Measurements from ENCODE around the gene PDE3A. TPM values are rescaled to one million over a fixed set of nuclear protein-coding genes. Genes with fewer than 3 reads are reported as not detected.
"Not testable (repeated sequence)": the region's sequence is repeated elsewhere in the genome, so short reads cannot be mapped to it uniquely, and the experiment has no call there.

PDE3A gene
- total RNA-seq, 1 donor: 16.2 TPM

DNA sequence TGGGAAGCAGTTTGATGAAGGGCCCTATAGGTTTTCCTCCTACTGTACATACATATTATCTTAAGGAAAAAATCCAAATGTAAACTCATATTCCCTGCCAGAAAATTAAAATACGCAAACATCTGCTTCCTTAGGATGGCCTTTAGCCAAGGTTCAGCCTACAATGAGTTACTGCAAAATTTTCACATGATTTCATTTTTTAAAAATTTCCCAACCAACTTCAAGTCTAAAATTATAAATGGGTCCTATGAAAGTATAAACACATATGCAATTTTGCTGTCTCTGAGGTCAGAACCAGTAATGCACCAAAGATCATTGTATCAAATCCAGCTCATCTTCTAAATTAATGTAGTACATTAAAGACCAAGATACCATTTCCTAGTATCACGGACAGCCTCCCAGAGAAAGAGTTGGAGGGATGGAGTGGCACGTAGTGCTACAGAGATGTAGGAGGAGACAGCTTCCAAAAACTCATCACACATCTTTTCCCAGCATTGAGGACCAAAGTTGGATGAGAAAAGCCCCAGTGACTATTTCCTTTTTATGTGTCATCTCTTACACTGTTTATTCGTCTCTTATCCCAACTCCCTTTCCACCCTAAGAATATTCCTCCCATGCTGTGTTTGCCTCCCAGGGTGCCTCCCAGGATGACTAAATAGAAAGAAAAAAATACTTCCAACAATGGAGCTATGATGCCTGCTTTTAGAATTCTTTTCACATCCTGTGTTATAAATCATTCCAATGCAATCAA is 234.5 kb downstream of the PDE3A start:
- TF ChIP-seq, protein P1, sequence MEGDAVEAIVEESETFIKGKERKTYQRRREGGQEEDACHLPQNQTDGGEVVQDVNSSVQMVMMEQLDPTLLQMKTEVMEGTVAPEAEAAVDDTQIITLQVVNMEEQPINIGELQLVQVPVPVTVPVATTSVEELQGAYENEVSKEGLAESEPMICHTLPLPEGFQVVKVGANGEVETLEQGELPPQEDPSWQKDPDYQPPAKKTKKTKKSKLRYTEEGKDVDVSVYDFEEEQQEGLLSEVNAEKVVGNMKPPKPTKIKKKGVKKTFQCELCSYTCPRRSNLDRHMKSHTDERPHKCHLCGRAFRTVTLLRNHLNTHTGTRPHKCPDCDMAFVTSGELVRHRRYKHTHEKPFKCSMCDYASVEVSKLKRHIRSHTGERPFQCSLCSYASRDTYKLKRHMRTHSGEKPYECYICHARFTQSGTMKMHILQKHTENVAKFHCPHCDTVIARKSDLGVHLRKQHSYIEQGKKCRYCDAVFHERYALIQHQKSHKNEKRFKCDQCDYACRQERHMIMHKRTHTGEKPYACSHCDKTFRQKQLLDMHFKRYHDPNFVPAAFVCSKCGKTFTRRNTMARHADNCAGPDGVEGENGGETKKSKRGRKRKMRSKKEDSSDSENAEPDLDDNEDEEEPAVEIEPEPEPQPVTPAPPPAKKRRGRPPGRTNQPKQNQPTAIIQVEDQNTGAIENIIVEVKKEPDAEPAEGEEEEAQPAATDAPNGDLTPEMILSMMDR (IDR thresholded peaks at IDR 0.05; ENCODE audit: insufficient read depth, low read length): no peak
- peak; percentile 77 for DNase-seq (ENCODE audit: low read depth)
- H3K4me3 ChIP-seq (ENCODE audit: low read depth, low read length): no peak overlapping the region

DNA sequence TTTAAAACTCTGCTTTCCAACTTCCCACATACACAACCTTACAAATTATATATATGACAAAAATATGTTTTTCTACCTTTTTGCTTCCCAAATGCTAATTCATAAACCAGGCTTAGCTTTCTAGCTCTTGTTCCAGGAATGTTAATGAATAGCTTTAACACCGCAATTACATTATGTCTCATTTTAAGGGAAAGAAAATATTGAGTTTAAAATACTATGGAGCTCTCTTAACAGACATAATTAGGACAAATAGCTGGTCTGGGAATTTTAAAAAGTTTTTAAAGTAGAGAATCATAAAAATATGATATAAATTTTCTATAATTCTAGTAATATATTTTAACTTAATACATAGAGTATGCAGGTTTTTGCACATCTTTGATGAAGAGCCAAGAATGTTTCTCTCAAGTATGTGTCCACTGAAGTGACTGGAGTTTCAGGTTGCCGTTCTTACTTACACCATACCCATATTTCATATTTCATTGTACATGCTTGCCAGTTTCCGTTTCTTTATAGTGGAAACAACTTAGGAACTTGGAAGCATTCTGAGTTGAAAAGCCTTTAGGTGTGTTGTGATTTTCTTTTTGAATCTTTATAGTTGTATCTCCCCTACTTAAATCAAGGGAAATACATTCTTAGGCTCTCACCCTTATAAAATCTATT is 236.2 kb downstream of the PDE3A start:
- DNase-seq (ENCODE audit: low read depth): no peak
- TF ChIP-seq, protein P1 (IDR thresholded peaks at IDR 0.05; ENCODE audit: insufficient read depth, low read length): no peak
- H3K4me3 ChIP-seq (ENCODE audit: low read depth, low read length): no peak overlapping the region

DNA sequence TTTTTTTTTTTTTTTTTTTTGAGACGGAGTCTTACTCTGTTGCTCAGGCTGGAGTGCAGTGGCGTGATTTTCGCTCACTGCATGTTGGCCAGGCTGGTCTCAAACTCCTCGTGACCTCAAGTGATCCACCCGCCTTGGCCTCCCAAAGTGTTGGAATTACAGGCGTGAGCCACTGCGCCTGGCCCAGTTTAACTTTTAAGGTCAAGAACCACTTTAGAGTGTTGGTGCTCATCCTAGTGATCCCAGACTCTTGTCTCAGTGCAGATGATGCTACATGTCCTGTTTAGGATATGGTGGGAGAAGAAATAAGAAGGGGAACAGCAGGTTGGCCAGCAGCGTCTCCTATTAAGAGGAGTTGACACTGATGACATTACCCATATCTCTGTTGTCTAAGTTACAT is 246.7 kb downstream of the PDE3A start:
- not testable (repeated sequence) for H3K4me3 ChIP-seq (ENCODE audit: low read depth, low read length); DNase-seq (ENCODE audit: low read depth)

DNA sequence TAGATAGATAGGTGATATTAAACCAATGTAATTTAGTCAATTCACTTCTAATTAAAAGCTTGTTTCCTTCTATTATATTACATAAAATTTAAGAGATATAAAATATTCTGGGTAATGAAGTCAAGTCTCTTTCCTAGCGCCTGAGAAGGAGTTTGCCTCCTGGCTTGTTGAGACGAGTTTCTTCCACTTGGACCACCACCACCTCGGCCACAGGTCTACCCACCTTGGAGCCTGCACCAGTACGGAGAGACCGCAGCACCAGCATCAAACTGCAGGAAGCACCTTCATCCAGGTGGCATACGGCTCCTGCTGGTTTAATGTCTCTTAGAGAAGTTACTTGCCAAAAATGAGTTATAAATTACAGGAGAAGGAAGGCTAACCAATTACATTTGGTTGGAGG is 247.8 kb downstream of the PDE3A start:
- TF ChIP-seq, protein P1 (IDR thresholded peaks at IDR 0.05; ENCODE audit: insufficient read depth, low read length): no peak
- no peak overlapping the region for H3K4me3 ChIP-seq (ENCODE audit: low read depth, low read length)
- DNase-seq (ENCODE audit: low read depth): no peak

DNA sequence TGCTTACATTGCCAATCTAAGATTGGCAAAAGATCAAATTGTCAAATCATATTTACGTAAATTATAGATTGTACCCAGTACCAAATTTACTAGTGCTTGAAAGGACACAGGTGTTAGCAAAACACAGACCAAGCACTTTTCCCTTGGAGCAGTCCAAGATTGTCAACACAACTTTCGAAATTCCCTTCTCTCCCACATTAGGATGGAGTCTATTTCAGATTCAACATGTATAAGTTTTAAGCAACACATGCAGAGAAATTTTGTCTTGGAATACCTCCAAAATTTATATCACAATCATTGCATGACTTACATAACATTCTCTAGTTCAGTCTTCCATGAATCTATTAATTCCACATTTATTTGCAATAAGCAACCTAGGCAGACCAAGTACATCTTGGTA is 251.9 kb downstream of the PDE3A start:
- DNase-seq (ENCODE audit: low read depth): no peak
- TF ChIP-seq, protein P1 (IDR thresholded peaks at IDR 0.05; ENCODE audit: insufficient read depth, low read length): no peak

DNA sequence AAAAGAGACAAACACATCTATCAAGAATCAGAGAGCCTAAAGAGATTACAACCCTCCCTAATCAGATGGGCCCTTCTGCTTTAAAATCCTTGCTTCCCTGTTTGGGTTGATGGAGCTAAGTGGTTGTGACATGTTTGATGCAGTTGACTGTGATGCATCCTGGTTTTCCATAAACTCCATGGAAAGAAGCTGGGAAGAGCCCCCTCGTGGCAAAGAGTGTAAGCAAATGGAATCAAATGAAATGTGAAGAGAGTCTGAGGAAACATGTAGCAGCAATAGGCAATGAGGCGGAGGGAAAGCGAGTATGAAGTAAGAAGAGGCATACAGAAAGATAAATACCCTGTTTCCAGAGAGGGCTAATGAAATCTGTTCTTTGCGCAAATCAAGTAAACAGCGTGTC is 256.4 kb downstream of the PDE3A start:
- no peak overlapping the region for H3K4me3 ChIP-seq (ENCODE audit: low read depth, low read length)
- DNase-seq (ENCODE audit: low read depth): peak; percentile 34
- TF ChIP-seq, protein P1 (IDR thresholded peaks at IDR 0.05; ENCODE audit: insufficient read depth, low read length): peak; percentile 54

More for the DNA sequence above, 251.9 kb downstream of the PDE3A start:
- H3K4me3 ChIP-seq (ENCODE audit: low read depth, low read length): no peak overlapping the region

DNA sequence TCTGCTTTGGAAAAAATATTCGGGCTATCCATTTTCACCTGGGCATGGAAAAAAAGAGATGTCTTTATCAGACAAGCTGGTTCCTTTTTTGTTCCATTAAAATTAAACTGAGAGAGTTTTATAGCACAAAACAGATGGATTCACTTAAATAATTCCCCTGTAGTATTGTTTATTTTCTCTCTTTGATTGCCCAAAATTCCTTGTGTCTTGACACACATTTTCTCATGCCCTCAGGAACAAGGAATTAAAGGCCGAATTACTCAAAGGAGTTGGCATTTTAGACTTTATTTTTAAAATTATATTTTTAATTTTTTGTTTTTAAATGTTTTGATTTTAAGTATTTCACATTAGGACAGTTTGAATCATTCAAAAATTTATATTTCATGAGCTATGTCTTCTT is 257.2 kb downstream of the PDE3A start:
- TF ChIP-seq, protein P1 (IDR thresholded peaks at IDR 0.05; ENCODE audit: insufficient read depth, low read length): no peak
- no peak for DNase-seq (ENCODE audit: low read depth)
- no peak overlapping the region for H3K4me3 ChIP-seq (ENCODE audit: low read depth, low read length)

Data from fibroblast of the aortic adventitia (primary cell).